Hepatocyte (in vitro differentiated cells): Measurements from ENCODE around the gene ITGB8. TPM values are rescaled to one million over a fixed set of nuclear protein-coding genes. Genes with fewer than 3 reads are reported as not detected.

Experiments used
- DNase-seq: peaks from one replicate; pipeline ENCODE4 v3.0.0-alpha.2; 2016; ENCODE audit warnings: low spot score
- H2AFZ ChIP-seq: fragments of 200-600 bp; sonication (generic); 2 replicates; pipeline ENCODE4 v1.6.0; 2016; ENCODE audit warnings: antibody characterized with exemption, mild to moderate bottlenecking
- H3K27ac ChIP-seq: fragments of 200-600 bp; sonication (generic); 2 replicates; pipeline ENCODE4 v1.5.1; 2016; ENCODE audit warnings: mild to moderate bottlenecking
- H3K27me3 ChIP-seq: fragments of 200-600 bp; sonication (generic); 2 replicates; pipeline ENCODE4 v1.6.1; 2016
- H3K36me3 ChIP-seq: fragments of 200-600 bp; sonication (generic); replicated peaks from 2 replicates; pipeline ENCODE4 v1.5.1; 2016; ENCODE audit warnings: low read depth; ENCODE audit not compliant: insufficient read depth
- H3K4me1 ChIP-seq: fragments of 200-600 bp; sonication (generic); 2 replicates; pipeline ENCODE4 v1.5.1; 2016; ENCODE audit warnings: mild to moderate bottlenecking, moderate library complexity; ENCODE audit not compliant: insufficient read depth
- H3K4me2 ChIP-seq: fragments of 200-600 bp; sonication (generic); 2 replicates; pipeline ENCODE4 v1.6.0; 2016
- H3K4me3 ChIP-seq: fragments of 200-600 bp; sonication (generic); 2 replicates; pipeline ENCODE4 v1.5.1; 2016; ENCODE audit warnings: mild to moderate bottlenecking
- H3K79me2 ChIP-seq: fragments of 200-600 bp; sonication (generic); 2 replicates; pipeline ENCODE4 v1.6.0; 2017; ENCODE audit warnings: mild to moderate bottlenecking
- H3K9me2 ChIP-seq: fragments of 200-600 bp; sonication (generic); replicated peaks from 2 replicates; pipeline ENCODE4 v1.6.0; 2017; ENCODE audit warnings: mild to moderate bottlenecking; ENCODE audit not compliant: insufficient read depth
- H3K9me3 ChIP-seq: fragments of 200-600 bp; sonication (generic); 2 replicates; pipeline ENCODE4 v1.5.1; 2016; ENCODE audit warnings: low read depth, mild to moderate bottlenecking
- H4K20me1 ChIP-seq: fragments of 200-600 bp; sonication (generic); 2 replicates; pipeline ENCODE4 v1.6.0; 2016; ENCODE audit warnings: mild to moderate bottlenecking; ENCODE audit not compliant: insufficient read depth, poor library complexity, severe bottlenecking
- CTCF ChIP-seq: fragments of 200-600 bp; sonication (generic); IDR thresholded peaks from 2 replicates; pipeline ENCODE4 v1.5.1; 2016; ENCODE audit warnings: antibody characterized with exemption, mild to moderate bottlenecking; ENCODE audit not compliant: poor library complexity
- EZH2 ChIP-seq: fragments of 200-600 bp; sonication (generic); IDR thresholded peaks from 2 replicates; pipeline ENCODE4 v1.6.1; 2016; ENCODE audit warnings: antibody characterized with exemption, mild to moderate bottlenecking, borderline replicate concordance
- EZH2phosphoT487 ChIP-seq: fragments of 200-600 bp; sonication (generic); IDR thresholded peaks from one replicate; pipeline ENCODE4 v1.6.1; 2018; ENCODE audit warnings: antibody characterized with exemption, mild to moderate bottlenecking, low read depth, moderate library complexity; ENCODE audit not compliant: unreplicated experiment, severe bottlenecking
- WGBS: methylation state at CpG from one replicate; pipeline ENCODE4 v1.1.6; 2016; ENCODE audit warnings: low lambda C conversion rate; ENCODE audit errors: missing lambda C conversion rate; 5-methylcytosine and 5-hydroxymethylcytosine counted together
- polyA plus RNA-seq: library from polyadenylated mRNA; unstranded; fragments of >200 nt; fragmentation: Nextera tagmentation; extraction: Ambion mirVana; gene quantifications from 2 replicates; pipeline ENCODE4 v1.2.1, GENCODE V29; 2016
- total RNA-seq: library from RNA; depleted of rRNA; stranded (reverse); fragments of >200 nt; gene quantifications from 2 replicates; pipeline ENCODE4 v1.2.3, GENCODE V29; 2014

Gene ITGB8
- total and polyA plus RNA-seq, 2 experiments from 2014 or later = 7.2 to 37.0 TPM

- Histone ChIP-seq H3K36me3 (no peaks in the 10 kb centered on the region), H4K20me1 (no peaks in the 10 kb centered on the region), H2AFZ (no peak overlapping the region), H3K4me3 (no peak overlapping the region), H3K4me2 (no peak overlapping the region), H3K27me3 (no peaks in the 10 kb centered on the region), H3K27ac (no peak overlapping the region), H3K9me2 (no peaks in the 10 kb centered on the region), H3K79me2 (no peaks in the 10 kb centered on the region), H3K4me1 (peaks cover 9% of the 10 kb centered on the region), H3K9me3 (no peaks in the 10 kb centered on the region)
- DNase-seq = no peak
- 58% methylated on average over 7 of the region's 7 CpGs for WGBS
- TF ChIP-seq CTCF (no peak), EZH2phosphoT487 (no peak), EZH2 (no peak)
Measured at GRCh38 chr7:20307901-20308300, 22.8 kb upstream of the ITGB8 start.

- H3K4me3 ChIP-seq = no peak overlapping the region
- peaks cover 9% of the 10 kb centered on the region for H3K4me1 ChIP-seq
- DNase-seq = no peak
- WGBS = 92% methylated on average over 3 of the region's 3 CpGs
- no peak overlapping the region for H3K27ac ChIP-seq
- H3K79me2 ChIP-seq = no peaks in the 10 kb centered on the region
- no peaks in the 10 kb centered on the region for H3K36me3 ChIP-seq
- H3K9me3 ChIP-seq = no peaks in the 10 kb centered on the region
- H3K27me3 ChIP-seq = no peaks in the 10 kb centered on the region
- H4K20me1 ChIP-seq = no peaks in the 10 kb centered on the region
- H2AFZ ChIP-seq = no peak overlapping the region
- no peaks in the 10 kb centered on the region for H3K9me2 ChIP-seq
- TF ChIP-seq EZH2 (no peak), CTCF (no peak), EZH2phosphoT487 (no peak)
- H3K4me2 ChIP-seq = no peak overlapping the region
Measured at GRCh38 chr7:20310301-20310700, 20.4 kb upstream of the ITGB8 start.

- no peaks in the 10 kb centered on the region for H3K36me3 ChIP-seq
- no peak overlapping the region for H3K27ac ChIP-seq
- no peaks in the 10 kb centered on the region for H4K20me1 ChIP-seq
- H3K4me2 ChIP-seq = no peak overlapping the region
- no peak overlapping the region for H3K4me3 ChIP-seq
- 65% methylated on average over 3 of the region's 3 CpGs for WGBS
- H3K27me3 ChIP-seq = no peaks in the 10 kb centered on the region
- H2AFZ ChIP-seq = no peak overlapping the region
- H3K9me2 ChIP-seq = no peaks in the 10 kb centered on the region
- peak; percentile 60 for DNase-seq
- no peaks in the 10 kb centered on the region for H3K79me2 ChIP-seq
- no peak for TF ChIP-seq EZH2
- TF ChIP-seq CTCF = peak; percentile 64
- H3K9me3 ChIP-seq = no peaks in the 10 kb centered on the region
- H3K4me1 ChIP-seq = peaks cover 5% of the 10 kb centered on the region
Measured at GRCh38 chr7:20310963-20311742, 19.5 kb upstream of the ITGB8 start.
